Measurements from ENCODE around the gene RETSAT. TPM values are rescaled to one million over a fixed set of nuclear protein-coding genes. Genes with fewer than 3 reads are reported as not detected.
"Not testable (repeated sequence)": the region's sequence is repeated elsewhere in the genome, so short reads cannot be mapped to it uniquely, and the experiment has no call there.

The RETSAT gene
- total RNA-seq, 4 donors from 2014 or later, result 55.8 to 73.3 (median 66.9) TPM

DNA sequence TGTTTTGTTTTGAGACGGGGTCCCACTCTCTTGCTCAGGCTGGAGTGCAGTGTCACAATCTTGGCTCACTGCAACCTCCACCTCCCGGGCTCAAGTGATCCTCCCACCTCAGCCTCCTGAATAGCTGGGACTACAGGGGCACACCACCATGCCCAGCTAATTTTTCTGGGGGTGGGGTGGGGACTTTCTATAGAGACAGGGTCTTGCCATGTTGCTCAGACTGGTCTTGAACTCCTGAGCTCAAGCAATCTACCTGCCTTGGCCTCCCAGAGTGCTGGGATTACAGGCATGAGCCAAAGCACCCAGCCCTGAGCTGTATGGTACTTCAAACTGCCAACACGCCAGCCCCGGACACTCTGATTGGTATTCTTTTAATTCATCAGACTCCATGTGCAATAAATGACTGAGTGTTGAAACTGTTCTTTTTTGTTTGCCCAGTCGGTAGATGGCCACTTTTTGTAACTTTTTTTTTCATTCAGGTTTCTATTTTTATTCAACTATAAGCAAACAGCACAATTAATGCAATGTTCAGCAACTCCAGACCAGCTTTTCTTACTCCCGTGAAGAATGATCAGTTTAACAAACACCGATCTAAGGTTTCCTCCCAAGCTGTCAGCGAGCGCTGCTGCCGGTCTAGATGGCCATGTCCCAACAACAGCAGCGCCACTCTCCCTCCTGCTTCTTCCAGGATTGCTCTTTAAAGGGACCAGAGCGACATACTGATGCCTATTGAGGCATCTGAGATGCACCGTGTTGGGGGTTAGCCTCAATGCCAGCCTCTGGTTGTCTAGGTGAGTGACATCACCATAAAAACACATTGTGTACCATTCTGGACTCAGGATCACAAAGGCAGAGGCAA lies 14.1 kb downstream of the RETSAT start:
- intact Hi-C loops (cut with DNase I), result no loop called here
- Histone ChIP-seq H3K4me1 (peaks cover 0 to 10% (median 0%) of the 10 kb centered on the region in 3 donors), H3K9me3 (no peaks in the 10 kb centered on the region), H3K4me3 (no peak overlapping the region), H3K27me3 (peaks cover 0 to 8% (median 0%) of the 10 kb centered on the region in 4 donors), H3K27ac (no peak overlapping the region), H3K36me3 (peaks cover 4 to 38% (median 13%) of the 10 kb centered on the region in 3 donors)
- WGBS, 2 donors, result 20 to 46% methylated on average over 12 to 13 of the region's 13 CpGs
- TF ChIP-seq POLR2A (IDR thresholded peaks at IDR 0.05), result no peak
- TF ChIP-seq, protein P1, sequence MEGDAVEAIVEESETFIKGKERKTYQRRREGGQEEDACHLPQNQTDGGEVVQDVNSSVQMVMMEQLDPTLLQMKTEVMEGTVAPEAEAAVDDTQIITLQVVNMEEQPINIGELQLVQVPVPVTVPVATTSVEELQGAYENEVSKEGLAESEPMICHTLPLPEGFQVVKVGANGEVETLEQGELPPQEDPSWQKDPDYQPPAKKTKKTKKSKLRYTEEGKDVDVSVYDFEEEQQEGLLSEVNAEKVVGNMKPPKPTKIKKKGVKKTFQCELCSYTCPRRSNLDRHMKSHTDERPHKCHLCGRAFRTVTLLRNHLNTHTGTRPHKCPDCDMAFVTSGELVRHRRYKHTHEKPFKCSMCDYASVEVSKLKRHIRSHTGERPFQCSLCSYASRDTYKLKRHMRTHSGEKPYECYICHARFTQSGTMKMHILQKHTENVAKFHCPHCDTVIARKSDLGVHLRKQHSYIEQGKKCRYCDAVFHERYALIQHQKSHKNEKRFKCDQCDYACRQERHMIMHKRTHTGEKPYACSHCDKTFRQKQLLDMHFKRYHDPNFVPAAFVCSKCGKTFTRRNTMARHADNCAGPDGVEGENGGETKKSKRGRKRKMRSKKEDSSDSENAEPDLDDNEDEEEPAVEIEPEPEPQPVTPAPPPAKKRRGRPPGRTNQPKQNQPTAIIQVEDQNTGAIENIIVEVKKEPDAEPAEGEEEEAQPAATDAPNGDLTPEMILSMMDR (IDR thresholded peaks at IDR 0.05), result no peak
- DNase-seq, result no peak

DNA sequence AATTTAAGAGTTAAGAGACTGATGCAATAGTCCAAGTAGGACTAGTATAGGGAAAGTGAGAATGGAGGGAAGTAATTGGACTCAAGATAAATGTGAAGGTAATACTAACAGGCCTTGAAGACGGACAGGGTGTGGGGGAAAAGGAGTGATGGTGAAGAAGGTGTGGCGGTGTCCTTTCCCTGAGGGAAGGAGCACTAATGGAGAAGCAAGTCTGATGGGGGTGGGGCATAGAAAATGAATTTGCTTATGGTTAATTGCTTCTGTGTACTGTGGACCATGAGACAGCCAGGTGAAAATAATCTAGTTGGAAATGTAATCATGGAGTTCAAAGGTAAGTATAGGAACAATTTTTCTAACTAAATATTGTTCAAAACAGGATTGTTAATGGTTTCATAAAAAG lies 19.4 kb downstream of the RETSAT start:
- no peak overlapping the region for H3K27ac ChIP-seq
- WGBS, 2 donors, result 45 to 89% methylated on average over 2 of the region's 2 CpGs
- intact Hi-C loops (cut with DNase I), result no loop called here
- no peak overlapping the region for H3K4me3 ChIP-seq
- H3K4me1 ChIP-seq, result peaks cover 0 to 2% (median 0%) of the 10 kb centered on the region in 3 donors
- no peak for DNase-seq
- H3K36me3 ChIP-seq, result no peaks in the 10 kb centered on the region
- peaks cover 0 to 8% (median 0%) of the 10 kb centered on the region in 4 donors for H3K27me3 ChIP-seq
- no peaks in the 10 kb centered on the region for H3K9me3 ChIP-seq
- TF ChIP-seq POLR2A (IDR thresholded peaks at IDR 0.05), result no peak
- TF ChIP-seq, protein P1 (IDR thresholded peaks at IDR 0.05), result no peak

GRCh38 chr2:85333877-85334276 lies 20.5 kb downstream of the RETSAT start:
- H3K36me3 ChIP-seq; H3K9me3 ChIP-seq; DNase-seq; H3K4me1 ChIP-seq; intact Hi-C loops (cut with DNase I); H3K27ac ChIP-seq; H3K4me3 ChIP-seq; H3K27me3 ChIP-seq: not testable (repeated sequence)
- WGBS, 2 donors, result 93 to 96% methylated on average over 3 of the region's 4 CpGs

- H3K9me3 ChIP-seq, result no peaks in the 10 kb centered on the region
- no peaks in the 10 kb centered on the region for H3K27me3 ChIP-seq
- intact Hi-C loops (cut with DNase I), result no loop called here
- H3K4me1 ChIP-seq, result peaks cover 3 to 23% (median 7%) of the 10 kb centered on the region in 3 donors
- no peaks in the 10 kb centered on the region for H3K36me3 ChIP-seq
- TF ChIP-seq, protein P1 (IDR thresholded peaks at IDR 0.05), result no peak
- no peak for TF ChIP-seq POLR2A (IDR thresholded peaks at IDR 0.05)
- H3K4me3 ChIP-seq, result no peak overlapping the region
- WGBS, 2 donors, result 63 to 84% methylated on average over 13 of the region's 13 CpGs
- H3K27ac ChIP-seq, result no peak overlapping the region
- no peak for DNase-seq
Observed at GRCh38 chr2:85330839-85331636, 23.3 kb downstream of the RETSAT start.

GRCh38 chr2:85329701-85330100 lies 24.6 kb downstream of the RETSAT start:
- peaks cover 11 to 36% (median 20%) of the 10 kb centered on the region in 3 donors for H3K4me1 ChIP-seq
- DNase-seq; H3K9me3 ChIP-seq; H3K27me3 ChIP-seq; intact Hi-C loops (cut with DNase I); H3K36me3 ChIP-seq; H3K27ac ChIP-seq; H3K4me3 ChIP-seq: not testable (repeated sequence)
- 83 to 88% methylated on average over 3 of the region's 3 CpGs for WGBS, 2 donors

DNA sequence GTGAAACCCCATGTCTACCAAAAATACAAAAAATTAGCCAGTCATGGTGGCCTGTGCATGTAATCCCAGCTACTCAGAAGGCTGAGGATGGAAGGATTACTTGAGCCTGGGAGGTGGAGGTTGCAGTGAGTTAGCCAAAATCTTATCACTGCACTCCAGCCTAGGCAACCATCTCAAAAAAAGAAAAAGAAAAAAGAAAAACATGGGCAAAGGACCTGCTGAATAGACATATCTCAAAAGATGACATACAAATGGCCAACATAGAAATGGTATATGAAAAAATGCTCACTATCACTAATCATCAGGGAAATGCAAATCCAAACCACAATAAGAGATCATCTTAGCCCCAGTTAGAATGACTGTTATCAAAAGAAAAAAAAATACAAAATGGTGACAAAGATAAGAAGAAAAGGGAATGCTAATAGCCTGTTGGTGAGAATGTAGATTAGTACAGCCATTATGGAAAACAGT lies 25.1 kb downstream of the RETSAT start:
- Histone ChIP-seq H3K27me3 (no peaks in the 10 kb centered on the region), H3K36me3 (peaks cover 0 to 8% (median 4%) of the 10 kb centered on the region in 3 donors), H3K9me3 (no peaks in the 10 kb centered on the region), H3K4me1 (peaks cover 11 to 41% (median 22%) of the 10 kb centered on the region in 3 donors), H3K27ac (no peak overlapping the region), H3K4me3 (no peak overlapping the region)
- DNase-seq, result no peak
- intact Hi-C loops (cut with DNase I), result no loop called here
- TF ChIP-seq, protein P1 (IDR thresholded peaks at IDR 0.05), result no peak
- TF ChIP-seq POLR2A (IDR thresholded peaks at IDR 0.05), result no peak
